NB4 (cell line): ENCODE measurements around the gene FCN2.

Source experiments
- DNase-seq: peaks from one replicate; pipeline ENCODE4 v3.0.0; 2010; ENCODE audit warnings: low read depth
- H3K4me3 ChIP-seq: one replicate; pipeline ENCODE4 v1.5.1; 2011; ENCODE audit warnings: mild to moderate bottlenecking, low read depth, low read length, moderate library complexity
- CTCF ChIP-seq: IDR thresholded peaks from one replicate; pipeline ENCODE4 v1.5.1; 2012; ENCODE audit warnings: low read depth, low read length
- MAX ChIP-seq: IDR thresholded peaks from 2 replicates; pipeline ENCODE4 v1.6.1; 2011; ENCODE audit warnings: low read depth, low read length
- MYC ChIP-seq: IDR thresholded peaks from 2 replicates; pipeline ENCODE4 v1.6.1; 2011; ENCODE audit warnings: low read depth, low read length
- POLR2A ChIP-seq: IDR thresholded peaks from 2 replicates; pipeline ENCODE4 v1.6.1; 2011; ENCODE audit warnings: mild to moderate bottlenecking; ENCODE audit not compliant: insufficient read length; ENCODE audit errors: extremely low read depth

FCN2 gene

GRCh38 chr9:134834957-134835419 lies 45.6 kb upstream of the FCN2 start:
- H3K4me3 ChIP-seq: no peak overlapping the region
- DNase-seq: no peak
- TF ChIP-seq CTCF (no peak), MYC (no peak)

GRCh38 chr9:134835448-134835847 lies 45.2 kb upstream of the FCN2 start:
- H3K4me3 ChIP-seq: no peak overlapping the region
- no peak for DNase-seq
- TF ChIP-seq MYC (no peak), MAX (no peak), POLR2A (no peak), CTCF (no peak)

- H3K4me3 ChIP-seq: no peak overlapping the region
- TF ChIP-seq MYC: no peak
- no peak for TF ChIP-seq CTCF
- no peak for TF ChIP-seq POLR2A
- TF ChIP-seq MAX: no peak
- no peak for DNase-seq
These were observed 44.6 kb upstream of the FCN2 start for GRCh38 chr9:134835987-134836386.

GRCh38 chr9:134836406-134836970 lies 44.1 kb upstream of the FCN2 start:
- no peak for DNase-seq
- no peak overlapping the region for H3K4me3 ChIP-seq
- TF ChIP-seq MYC (no peak), MAX (no peak), POLR2A (no peak), CTCF (no peak)

GRCh38 chr9:134837529-134837928 lies 43.1 kb upstream of the FCN2 start:
- no peak for DNase-seq
- TF ChIP-seq CTCF (no peak), POLR2A (no peak), MAX (no peak), MYC (no peak)
- H3K4me3 ChIP-seq: no peak overlapping the region
